ENCODE data around the gene DRG2.

The DRG2 gene

DNA sequence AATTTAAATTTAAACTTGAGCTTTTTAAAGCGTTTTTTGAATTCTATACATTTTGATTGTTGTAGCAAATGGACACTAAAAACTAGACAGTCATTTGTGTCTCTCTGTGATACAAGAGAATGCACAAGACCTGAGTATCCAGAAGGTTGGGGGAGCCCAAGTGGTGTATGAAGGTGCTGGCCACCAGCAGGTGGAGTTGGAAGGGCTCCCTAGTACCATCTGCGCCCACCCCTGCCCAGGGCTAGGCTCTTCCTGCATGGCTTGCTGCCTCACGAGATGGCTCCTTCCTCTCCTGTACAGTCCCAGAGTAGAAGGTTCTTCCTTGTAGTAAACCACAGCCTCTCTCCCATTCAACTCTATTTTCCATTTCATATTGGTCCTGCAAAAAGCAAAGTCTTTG, 31.5 kb upstream of the DRG2 start:
- TF ChIP-seq JUND (IDR thresholded peaks at IDR 0.05; ENCODE audit: low read depth): no peak
- no peak for DNase-seq (ENCODE audit: low read depth in 1 of 2, low spot score in 1 of 2)
- in situ Hi-C loops (cut with HindIII; ENCODE audit: low pct_unique_long_range_greater_than_20kb, low sequenced_read_pairs): no loop called here

DNA sequence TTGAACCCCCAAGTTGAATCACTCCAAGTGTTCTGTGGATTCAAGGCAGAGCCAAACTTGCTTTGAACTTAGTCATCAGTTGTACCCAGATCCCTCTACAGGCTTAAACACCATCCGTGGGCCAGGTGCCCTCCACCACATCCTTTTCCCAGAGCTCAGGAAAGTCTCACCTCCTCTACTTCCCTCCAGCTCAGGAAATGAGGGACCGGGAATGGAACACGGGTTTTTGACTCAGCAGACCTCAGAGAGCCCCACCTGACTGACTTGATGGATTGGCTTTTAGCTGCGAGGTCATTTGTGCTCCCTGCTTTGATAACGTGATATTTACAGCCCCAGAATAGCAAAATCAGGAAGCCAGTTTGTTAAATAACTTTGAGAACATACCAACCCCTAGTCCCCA, 28.5 kb upstream of the DRG2 start:
- no peak for DNase-seq (ENCODE audit: low read depth in 1 of 2, low spot score in 1 of 2)
- in situ Hi-C loops (cut with HindIII; ENCODE audit: low pct_unique_long_range_greater_than_20kb, low sequenced_read_pairs): no loop called here
- no peak for TF ChIP-seq JUND (IDR thresholded peaks at IDR 0.05; ENCODE audit: low read depth)

DNA sequence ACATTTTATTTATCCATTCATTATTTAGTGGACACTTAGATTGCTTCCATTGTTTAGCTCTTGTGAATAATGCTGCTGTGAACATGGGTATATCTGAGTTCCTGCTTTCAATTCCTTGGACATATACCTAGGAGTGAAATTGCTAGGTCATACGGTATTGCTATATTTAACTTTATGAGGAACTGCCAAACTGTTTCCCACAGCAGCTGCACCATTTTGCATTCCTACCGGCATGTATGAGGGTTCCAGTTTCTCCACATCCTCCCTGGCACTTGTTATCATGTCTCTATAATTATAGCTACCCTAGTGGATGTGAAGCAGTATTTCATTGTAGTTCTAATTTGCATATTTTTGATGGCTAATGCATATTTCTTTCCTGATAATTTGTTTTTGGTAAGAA, 23.7 kb upstream of the DRG2 start:
- no peak for TF ChIP-seq JUND (IDR thresholded peaks at IDR 0.05; ENCODE audit: low read depth)

DNA sequence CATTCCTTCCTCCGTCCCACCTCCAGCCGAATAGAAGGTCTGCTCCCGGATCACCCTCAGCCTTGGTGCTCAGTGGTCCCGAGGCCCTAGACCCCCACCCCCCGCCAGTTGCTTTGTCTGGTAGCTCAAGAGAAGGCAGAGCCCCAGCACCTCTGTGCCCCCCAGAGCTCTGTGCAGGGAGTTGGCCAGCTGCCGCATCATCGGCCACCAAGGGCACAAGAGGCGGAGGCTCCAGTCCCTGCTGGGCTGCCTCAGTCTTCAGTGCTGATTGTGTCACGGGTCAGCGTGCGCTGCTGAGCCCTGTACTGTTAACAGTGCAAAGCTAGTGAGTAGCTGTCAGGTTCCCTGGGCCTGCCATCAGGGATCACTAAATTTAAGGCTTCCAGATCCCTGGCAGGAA, 22.2 kb upstream of the DRG2 start:
- no peak for TF ChIP-seq JUND (IDR thresholded peaks at IDR 0.05; ENCODE audit: low read depth)
- in situ Hi-C loops (cut with HindIII; ENCODE audit: low pct_unique_long_range_greater_than_20kb, low sequenced_read_pairs): no loop called here
- DNase-seq (ENCODE audit: low read depth in 1 of 2, low spot score in 1 of 2): no peak

More for the DNA sequence above, 23.7 kb upstream of the DRG2 start:
- in situ Hi-C loops (cut with HindIII; ENCODE audit: low pct_unique_long_range_greater_than_20kb, low sequenced_read_pairs): no loop called here
- DNase-seq (ENCODE audit: low read depth in 1 of 2, low spot score in 1 of 2): no peak

DNA sequence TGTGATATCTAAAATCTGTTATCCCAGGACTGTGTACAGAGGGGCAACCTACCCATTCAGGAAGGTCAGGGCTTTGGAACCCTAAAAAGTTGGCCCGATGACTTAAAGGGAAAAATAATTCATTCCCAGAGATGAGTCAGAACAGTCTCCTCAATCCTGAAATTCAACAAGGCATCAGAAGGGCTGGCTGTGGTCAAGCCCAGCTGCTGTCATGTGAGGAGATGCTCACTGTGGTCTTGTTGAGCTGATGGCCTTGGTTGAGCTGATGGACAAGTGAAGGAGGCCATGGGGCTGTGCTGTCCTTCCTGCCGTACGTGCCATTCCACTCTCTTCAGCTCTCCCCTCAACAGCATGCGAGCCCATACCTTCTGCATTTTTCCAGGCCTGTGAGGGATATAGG, 20.9 kb upstream of the DRG2 start:
- in situ Hi-C loops (cut with HindIII; ENCODE audit: low pct_unique_long_range_greater_than_20kb, low sequenced_read_pairs): no loop called here
- DNase-seq (ENCODE audit: low read depth in 1 of 2, low spot score in 1 of 2): no peak
- TF ChIP-seq JUND (IDR thresholded peaks at IDR 0.05; ENCODE audit: low read depth): no peak

DNA sequence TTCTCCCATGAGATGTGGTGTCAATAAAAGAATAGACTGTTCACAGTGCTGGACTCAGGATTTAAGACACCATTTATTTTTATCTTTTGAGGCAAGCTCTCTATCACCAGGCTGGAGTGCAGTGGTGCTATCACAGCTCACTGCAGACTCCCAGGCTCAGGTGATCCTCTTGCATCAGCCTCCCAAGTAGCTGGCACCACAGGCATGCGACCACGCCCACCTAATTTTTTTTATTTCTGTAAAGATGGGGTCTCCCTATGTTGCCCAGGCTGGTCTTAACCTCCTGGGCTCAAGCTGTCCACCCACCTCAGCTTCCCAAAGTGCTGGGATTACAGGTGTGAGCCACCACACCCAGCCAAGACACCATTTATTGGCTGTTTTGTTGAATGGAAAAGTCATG, 18.6 kb upstream of the DRG2 start:
- in situ Hi-C loops (cut with HindIII; ENCODE audit: low pct_unique_long_range_greater_than_20kb, low sequenced_read_pairs): no loop called here
- no peak for TF ChIP-seq JUND (IDR thresholded peaks at IDR 0.05; ENCODE audit: low read depth)
- DNase-seq (ENCODE audit: low read depth in 1 of 2, low spot score in 1 of 2): no peak

DNA sequence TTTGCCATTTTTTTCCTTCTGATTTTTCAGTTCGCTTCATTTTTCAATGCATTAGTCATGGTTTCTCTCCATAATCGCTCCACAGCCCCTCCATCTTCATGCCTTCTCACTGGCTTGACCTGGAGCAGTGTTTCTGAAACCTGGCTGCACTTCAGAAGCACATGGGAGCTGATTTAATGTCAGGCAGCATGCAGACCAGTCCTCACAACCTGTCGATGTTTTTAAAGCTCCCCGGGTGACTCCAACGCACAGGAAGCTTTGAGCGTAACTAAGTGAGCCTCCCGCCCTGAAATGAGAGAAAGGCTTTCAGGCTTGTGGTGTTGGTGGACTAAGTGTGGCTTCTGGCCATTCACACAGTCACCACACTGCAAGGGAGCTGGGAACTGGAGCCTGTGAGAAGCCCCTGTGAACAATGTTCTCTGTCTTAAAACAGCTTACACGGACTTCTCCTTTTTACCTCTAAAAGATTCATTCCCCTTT, 16.8 kb upstream of the DRG2 start:
- DNase-seq (ENCODE audit: low read depth in 1 of 2, low spot score in 1 of 2): no peak
- in situ Hi-C loops (cut with HindIII; ENCODE audit: low pct_unique_long_range_greater_than_20kb, low sequenced_read_pairs): no loop called here
- no peak for TF ChIP-seq JUND (IDR thresholded peaks at IDR 0.05; ENCODE audit: low read depth)

DNA sequence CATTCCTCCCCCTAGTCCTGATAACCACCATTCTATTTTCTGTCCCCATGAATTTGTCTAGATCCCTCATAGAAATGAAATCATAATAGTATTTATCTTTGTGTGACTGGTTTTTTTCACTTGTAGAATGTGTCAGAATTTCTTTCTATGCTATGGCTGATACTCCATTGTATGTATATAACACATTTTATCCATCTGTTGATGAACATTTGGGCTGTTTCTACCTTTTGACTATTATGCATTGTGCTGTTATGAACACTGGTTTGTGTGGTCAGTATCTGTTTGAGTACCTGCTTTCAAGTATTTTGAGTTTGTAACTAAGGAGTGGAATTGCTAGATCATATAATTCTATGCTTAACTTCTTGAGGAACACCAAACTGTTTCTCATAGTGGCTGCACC, 16.0 kb upstream of the DRG2 start:
- in situ Hi-C loops (cut with HindIII; ENCODE audit: low pct_unique_long_range_greater_than_20kb, low sequenced_read_pairs): no loop called here
- DNase-seq (ENCODE audit: low read depth in 1 of 2, low spot score in 1 of 2): no peak
- no peak for TF ChIP-seq JUND (IDR thresholded peaks at IDR 0.05; ENCODE audit: low read depth)

DNA sequence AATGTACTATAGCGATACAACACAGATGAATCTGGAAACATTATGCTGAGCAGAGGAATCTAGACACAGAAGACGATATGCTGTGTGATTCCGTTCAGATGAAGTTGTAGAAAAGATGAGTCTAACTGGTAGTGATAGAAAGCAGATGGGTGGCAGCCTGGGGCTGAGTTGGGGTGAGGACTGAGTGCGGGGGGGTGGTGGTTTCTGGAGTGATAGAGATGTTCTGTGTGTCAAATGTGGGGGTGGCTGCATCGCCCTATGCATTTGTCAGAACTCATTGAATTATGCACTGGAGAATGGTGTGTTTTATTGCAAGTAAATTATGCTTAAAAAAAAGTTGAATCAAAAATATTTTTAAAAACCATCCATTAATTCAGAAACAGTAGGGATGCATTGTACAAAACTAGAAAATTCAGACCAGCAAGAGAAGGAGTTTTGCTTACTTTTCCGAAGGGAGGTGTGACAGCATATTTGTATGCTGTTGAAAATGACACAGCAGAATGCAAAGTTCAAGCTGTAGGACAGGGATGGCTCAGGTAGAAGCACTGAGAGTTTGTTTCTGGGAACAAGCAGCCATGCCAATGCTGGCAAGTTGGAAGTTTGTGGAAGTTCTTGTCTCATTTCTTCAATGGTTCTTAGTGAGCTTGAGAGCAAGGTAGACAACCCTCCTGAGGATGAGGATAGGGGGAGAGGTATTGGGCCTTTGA, 13.0 kb upstream of the DRG2 start:
- DNase-seq (ENCODE audit: low read depth in 1 of 2, low spot score in 1 of 2): no peak
- in situ Hi-C loops (cut with HindIII; ENCODE audit: low pct_unique_long_range_greater_than_20kb, low sequenced_read_pairs): no loop called here
- TF ChIP-seq JUND (IDR thresholded peaks at IDR 0.05; ENCODE audit: low read depth): no peak

DNA sequence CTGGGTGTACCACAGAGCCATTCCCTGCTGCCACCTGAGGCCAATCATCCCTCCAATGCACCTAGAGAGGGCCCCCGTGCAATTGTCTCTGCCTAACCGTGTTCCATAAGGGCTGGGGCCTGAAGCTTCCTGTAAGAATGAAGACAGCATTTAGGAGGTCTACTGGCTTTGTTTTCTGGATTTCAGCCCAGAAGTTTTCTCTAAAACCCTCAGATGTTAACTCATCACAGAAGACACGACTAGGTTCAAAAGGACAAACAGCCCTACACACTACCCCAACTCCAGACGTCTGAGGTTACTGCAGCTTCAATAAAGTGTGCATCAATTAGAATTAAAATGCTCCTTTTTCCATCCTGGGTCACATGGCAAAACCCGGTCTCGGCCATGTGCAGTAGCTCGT, 10.8 kb upstream of the DRG2 start:
- DNase-seq (ENCODE audit: low read depth in 1 of 2, low spot score in 1 of 2): no peak
- TF ChIP-seq JUND (IDR thresholded peaks at IDR 0.05; ENCODE audit: low read depth): no peak
- in situ Hi-C loops (cut with HindIII; ENCODE audit: low pct_unique_long_range_greater_than_20kb, low sequenced_read_pairs): no loop called here

DNA sequence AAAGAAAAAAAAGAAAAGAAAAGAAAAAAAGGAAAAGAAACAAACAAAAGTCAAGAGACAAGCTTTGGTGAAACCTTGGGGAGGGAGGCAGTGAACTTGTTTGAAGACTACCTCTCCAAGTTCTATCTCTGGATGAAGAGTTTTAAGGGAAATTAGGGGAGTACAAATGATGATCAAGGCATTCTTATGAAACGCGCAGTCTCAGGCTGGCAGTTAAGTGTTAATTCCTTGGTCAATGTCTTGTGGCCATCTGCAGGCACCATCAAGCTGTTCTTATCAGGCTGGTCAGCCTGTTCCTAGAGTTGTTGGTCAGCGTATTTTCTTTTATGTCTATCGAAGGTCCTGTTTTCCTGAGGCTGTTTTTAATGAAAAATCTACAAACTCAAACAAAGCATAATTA, 8.2 kb upstream of the DRG2 start:
- no peak for TF ChIP-seq JUND (IDR thresholded peaks at IDR 0.05; ENCODE audit: low read depth)
- in situ Hi-C loops (cut with HindIII; ENCODE audit: low pct_unique_long_range_greater_than_20kb, low sequenced_read_pairs): no loop called here
- no peak for DNase-seq (ENCODE audit: low read depth in 1 of 2, low spot score in 1 of 2)

DNA sequence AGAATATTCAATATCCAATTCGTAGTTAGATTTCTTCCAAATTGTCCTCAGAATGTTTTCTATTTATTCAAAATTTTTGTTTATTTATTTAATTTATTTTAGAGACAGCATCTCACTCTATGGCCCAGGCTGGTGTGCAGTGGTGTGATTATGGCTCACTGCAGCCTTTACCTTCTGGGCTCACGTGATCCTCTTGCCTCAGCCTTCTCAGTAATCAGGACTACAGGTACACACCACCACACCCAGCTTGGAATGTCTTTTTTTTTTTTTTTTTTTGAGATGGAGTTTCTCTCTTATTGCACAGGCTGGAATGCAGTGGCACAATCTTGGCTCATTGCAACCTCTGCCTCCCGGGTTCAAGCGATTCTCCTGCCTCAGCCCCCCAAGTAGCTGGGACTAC, 3.5 kb upstream of the DRG2 start:
- TF ChIP-seq JUND (IDR thresholded peaks at IDR 0.05; ENCODE audit: low read depth): no peak
- DNase-seq (ENCODE audit: low read depth in 1 of 2, low spot score in 1 of 2): no peak
- in situ Hi-C loops (cut with HindIII; ENCODE audit: low pct_unique_long_range_greater_than_20kb, low sequenced_read_pairs): no loop called here

DNA sequence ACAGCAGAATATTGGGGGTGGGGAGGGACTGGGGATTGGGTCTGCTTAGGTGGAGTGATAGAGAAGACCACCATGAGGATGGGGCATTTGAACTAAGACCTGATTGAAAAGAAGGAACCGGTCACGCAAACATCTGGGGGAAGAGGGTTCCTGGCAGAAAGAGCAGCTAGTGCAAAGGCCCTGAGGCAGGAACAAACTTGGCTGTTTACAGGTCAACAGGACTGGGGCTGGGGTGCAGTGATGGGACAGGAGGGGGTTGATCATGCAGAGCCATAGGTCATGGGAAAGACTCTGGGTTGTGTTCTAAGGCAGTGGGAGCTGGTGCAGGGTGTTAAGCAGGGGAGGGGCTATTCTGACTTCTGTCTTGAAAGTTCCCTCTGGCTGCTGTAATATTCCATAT, 1.9 kb downstream of the DRG2 start:
- no peak for DNase-seq (ENCODE audit: low read depth in 1 of 2, low spot score in 1 of 2)
- in situ Hi-C loops (cut with HindIII; ENCODE audit: low pct_unique_long_range_greater_than_20kb, low sequenced_read_pairs): no loop called here
- no peak for TF ChIP-seq JUND (IDR thresholded peaks at IDR 0.05; ENCODE audit: low read depth)

All from T47D (cell line).